ENCODE results near the gene RAPH1.
"Not testable (repeated sequence)": the region's sequence is repeated elsewhere in the genome, so short reads cannot be mapped to it uniquely, and the experiment has no call there.

RAPH1 gene

DNA sequence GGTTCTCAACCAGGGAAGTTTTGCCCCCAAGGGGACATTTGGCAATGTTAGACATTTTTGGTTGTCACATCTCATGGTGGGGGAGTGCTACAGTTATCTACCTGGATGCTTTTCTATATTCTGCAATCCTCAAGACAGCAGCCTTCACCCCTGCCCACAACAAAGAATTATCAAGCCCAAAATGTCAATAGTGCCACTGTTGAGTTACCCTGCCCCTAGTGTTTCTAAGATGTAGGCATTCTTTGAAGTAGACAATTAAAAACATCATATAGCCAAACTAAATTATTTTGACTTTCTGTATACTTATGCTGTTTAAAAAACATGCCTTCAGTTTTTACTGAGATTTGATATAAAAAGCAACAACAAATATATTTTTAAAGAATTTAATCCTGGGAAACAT is 158.9 kb downstream of the RAPH1 start:
- H3K4me3 Mint-ChIP-seq: no peak overlapping the region
- no peaks in the 10 kb centered on the region for H3K27me3 Mint-ChIP-seq
- no peaks in the 10 kb centered on the region for H3K9me3 Mint-ChIP-seq
- H3K27ac Mint-ChIP-seq: no peak overlapping the region
- CTCF ChIA-PET: no interaction called here
- no peaks in the 10 kb centered on the region for H3K4me1 Mint-ChIP-seq
- H3K36me3 Mint-ChIP-seq: peaks cover 1% of the 10 kb centered on the region
- no peak for DNase-seq

DNA sequence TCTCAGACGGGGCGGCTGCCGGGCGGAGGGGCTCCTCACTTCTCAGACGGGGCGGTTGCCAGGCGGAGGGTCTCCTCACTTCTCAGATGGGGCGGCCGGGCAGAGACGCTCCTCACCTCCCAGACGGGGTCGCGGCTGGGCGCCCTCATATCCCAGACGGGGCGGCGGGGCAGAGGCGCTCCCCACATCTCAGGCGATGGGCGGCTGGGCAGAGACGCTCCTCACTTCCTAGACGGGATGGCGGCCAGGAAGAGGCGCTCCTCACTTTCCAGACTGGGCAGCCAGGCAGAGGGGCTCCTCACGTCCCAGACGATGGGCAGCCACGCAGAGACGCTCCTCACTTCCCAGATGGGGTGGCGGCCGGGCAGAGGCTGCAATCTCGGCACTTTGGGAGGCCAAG is 162.4 kb downstream of the RAPH1 start:
- H3K4me1 Mint-ChIP-seq, H3K4me3 Mint-ChIP-seq, H3K27me3 Mint-ChIP-seq, H3K27ac Mint-ChIP-seq, CTCF ChIA-PET, H3K9me3 Mint-ChIP-seq, H3K36me3 Mint-ChIP-seq, DNase-seq: not testable (repeated sequence)

DNA sequence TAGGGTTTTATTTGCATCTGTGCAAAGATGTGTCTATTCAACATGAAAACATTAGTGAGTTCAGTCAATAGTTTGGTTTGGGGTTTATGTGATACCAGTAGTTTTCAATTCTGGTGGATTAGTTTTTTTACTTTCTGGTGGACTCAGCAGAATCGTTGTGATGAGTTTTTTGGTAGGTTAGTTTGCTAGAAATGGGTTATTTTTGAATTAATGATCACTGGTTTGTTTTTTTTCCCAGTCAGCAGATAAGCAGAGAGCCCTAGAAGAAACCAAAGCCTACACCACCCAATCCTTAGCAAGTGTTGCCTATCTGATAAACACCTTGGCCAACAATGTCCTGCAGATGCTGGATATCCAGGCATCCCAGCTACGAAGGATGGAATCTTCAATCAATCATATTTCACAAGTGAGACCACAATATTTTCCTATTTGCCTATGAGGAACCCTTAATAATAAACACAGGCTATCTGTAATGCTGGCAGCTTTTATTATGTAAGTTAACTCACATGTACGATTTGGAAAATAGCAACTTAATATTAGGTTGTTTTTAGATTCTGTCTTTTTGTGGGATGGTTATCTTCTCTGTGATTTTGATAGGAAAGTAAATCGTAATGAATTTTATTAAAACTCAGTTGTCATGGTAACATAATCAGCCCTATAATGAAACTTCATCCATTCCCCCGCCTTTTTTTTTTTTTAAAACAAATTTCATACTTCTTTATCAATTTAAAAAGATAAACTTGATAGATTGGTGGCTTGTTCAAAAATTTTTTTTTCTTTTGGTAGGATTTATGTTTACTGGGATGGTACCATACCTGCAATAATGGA is 168.2 kb downstream of the RAPH1 start:
- Mint-ChIP-seq H3K36me3 (peaks cover 1% of the 10 kb centered on the region), H3K9me3 (no peaks in the 10 kb centered on the region), H3K4me3 (no peak overlapping the region), H3K27me3 (no peaks in the 10 kb centered on the region), H3K4me1 (no peaks in the 10 kb centered on the region), H3K27ac (no peak overlapping the region)
- CTCF ChIA-PET: no interaction called here
- DNase-seq: no peak

DNA sequence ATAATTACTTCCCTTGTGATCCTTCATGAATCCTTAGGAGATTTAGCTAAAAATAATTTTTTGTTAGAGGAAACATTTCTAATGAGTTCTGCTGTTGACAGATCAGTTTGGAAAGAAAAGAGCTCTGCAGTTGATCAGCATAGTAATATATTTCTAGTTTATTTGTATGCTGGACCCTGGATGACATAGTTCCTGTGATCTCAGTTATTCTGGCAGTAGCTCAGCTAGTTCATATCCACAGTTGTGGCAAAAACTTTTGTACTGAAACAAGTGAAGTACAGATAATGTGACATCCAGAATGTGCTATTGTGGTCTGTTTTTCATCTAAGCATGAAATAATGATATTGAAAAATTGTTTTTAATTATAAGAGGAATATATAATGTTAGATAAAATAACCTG is 173.2 kb downstream of the RAPH1 start:
- Mint-ChIP-seq H3K4me1 (no peaks in the 10 kb centered on the region), H3K27me3 (no peaks in the 10 kb centered on the region), H3K9me3 (no peaks in the 10 kb centered on the region), H3K27ac (no peak overlapping the region), H3K36me3 (peaks cover 3% of the 10 kb centered on the region), H3K4me3 (no peak overlapping the region)
- CTCF ChIA-PET: no interaction called here
- DNase-seq: no peak

DNA sequence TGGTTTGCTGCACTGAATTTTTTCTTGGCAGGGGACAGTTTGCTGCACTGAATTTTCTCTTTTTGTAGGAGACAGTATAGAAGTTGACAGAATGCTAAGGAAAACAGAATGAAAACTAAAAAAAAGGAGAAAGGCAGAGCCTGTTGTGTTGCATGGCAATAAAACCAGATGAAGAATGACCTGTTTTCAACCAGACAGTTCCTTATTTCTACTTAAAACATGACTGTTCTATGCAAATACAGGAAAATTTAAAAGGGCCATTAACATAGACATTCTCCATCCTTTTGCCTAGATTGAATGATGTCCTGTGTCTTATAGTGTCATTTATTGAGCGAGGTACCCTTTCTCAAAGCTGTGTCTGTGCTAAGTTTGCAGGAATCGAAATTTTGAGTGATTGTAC is 173.6 kb downstream of the RAPH1 start:
- DNase-seq: no peak
- no peaks in the 10 kb centered on the region for H3K27me3 Mint-ChIP-seq
- no peak overlapping the region for H3K4me3 Mint-ChIP-seq
- H3K36me3 Mint-ChIP-seq: peaks cover 3% of the 10 kb centered on the region
- CTCF ChIA-PET: no interaction called here
- H3K9me3 Mint-ChIP-seq: no peaks in the 10 kb centered on the region
- no peak overlapping the region for H3K27ac Mint-ChIP-seq
- no peaks in the 10 kb centered on the region for H3K4me1 Mint-ChIP-seq

DNA sequence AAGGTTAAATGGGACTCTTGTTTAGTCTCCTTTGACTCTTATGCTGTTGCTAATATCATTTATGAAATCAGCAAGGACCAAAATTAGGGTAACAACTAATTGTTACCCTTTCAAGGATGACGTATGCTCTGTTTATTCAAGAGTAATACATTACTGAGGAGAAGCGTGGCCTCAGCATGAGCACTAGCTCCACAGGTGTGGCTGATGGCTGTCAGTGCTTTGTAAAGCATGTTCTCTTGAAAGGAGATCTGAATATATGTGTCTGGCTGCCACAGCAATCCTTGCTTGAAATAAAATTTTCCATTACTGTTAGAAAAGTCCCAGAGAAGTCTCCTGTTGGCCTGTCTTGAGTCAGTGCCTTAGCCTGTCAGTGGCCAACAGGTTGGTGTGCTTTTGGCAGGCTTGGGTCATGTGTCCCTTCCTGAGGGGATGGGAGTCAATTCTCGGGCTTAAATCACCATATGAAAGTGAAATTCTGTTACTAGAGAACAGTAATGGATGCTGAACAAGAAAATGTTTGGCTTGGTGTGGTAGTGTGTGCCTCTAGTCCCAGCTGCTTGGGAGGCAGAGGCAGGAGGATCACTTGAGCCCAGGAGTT is 174.2 kb downstream of the RAPH1 start:
- no peak for DNase-seq
- H3K27ac Mint-ChIP-seq: no peak overlapping the region

DNA sequence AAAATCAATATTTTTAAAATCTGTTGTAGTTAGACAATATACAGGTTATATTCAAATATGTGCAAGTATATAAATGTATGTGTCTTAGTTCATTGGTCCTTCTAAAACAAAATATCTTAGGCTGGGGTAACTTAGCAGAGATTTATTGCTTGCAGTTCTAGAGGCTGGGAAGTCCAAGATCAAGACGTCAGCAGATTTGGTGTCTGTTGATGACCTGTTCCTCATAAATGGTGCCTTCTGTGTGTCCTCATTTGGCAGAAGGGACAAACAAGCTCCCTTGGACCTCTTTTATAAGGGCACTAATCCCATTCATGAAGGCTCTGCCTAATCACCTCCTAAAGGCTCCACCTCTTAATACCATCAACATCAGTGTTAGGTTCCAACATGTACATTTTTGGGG is 175.7 kb downstream of the RAPH1 start:
- Mint-ChIP-seq H3K9me3 (no peaks in the 10 kb centered on the region), H3K4me3 (no peak overlapping the region), H3K27ac (no peak overlapping the region), H3K4me1 (no peaks in the 10 kb centered on the region), H3K27me3 (no peaks in the 10 kb centered on the region), H3K36me3 (peaks cover 3% of the 10 kb centered on the region)
- CTCF ChIA-PET: no interaction called here
- no peak for DNase-seq

More for the DNA sequence above, 174.2 kb downstream of the RAPH1 start:
- Mint-ChIP-seq H3K36me3 (peaks cover 3% of the 10 kb centered on the region), H3K9me3 (no peaks in the 10 kb centered on the region), H3K27me3 (no peaks in the 10 kb centered on the region), H3K4me1 (no peaks in the 10 kb centered on the region), H3K4me3 (no peak overlapping the region)
- CTCF ChIA-PET: no interaction called here

DNA sequence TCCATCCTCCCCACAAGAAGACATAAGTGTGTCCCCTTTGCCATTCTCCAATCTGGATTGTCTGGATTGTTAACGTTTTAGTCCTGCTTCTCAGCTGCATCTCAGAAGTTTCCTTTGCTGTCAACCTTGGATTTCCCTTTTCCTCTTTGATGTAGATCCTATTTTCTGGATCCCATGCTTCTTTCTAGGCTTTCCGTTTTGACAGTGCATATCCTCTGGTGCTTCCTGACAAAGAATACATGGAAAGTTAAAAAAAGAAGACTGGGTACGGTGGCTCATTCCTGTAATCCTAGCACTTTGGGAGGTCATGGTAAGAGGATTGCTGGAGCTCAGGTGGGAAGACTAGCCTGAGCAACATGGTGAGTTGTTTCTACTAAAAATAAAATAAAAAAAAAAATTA is 180.1 kb downstream of the RAPH1 start:
- DNase-seq: no peak

DNA sequence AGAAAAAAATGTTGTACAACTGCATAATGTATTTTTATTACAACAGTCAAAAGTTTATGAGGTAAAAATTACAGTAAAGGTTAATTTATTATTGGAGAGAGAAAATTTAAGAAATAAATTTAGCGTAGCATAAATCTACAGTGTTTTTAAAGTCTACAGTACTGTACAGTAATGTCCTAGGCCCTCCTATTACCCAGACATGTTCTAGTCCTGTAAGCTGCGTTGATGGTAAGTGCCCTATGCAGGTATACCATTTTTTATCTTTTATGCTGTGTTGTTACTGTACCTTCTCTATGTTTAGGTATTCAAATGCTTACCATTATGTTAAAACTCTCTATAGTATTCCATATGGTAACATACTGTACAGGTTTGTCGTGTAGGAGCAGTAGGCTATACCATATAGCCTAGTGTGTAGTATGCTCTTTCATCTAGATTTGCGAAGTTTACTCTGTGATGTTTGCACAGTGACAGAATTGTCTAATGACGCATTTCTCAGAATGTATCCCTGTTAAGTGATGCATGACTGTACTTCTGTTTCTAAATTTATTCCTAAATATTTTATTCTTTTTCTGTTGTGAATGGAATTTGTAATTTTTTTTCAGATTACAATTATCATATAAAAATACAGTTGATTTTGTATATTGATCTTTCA is 182.4 kb downstream of the RAPH1 start:
- H3K27ac Mint-ChIP-seq: no peak overlapping the region
- H3K4me3 Mint-ChIP-seq: no peak overlapping the region

More for the DNA sequence above, 180.1 kb downstream of the RAPH1 start:
- Mint-ChIP-seq H3K27me3 (no peaks in the 10 kb centered on the region), H3K9me3 (no peaks in the 10 kb centered on the region), H3K4me3 (no peak overlapping the region), H3K36me3 (peaks cover 3% of the 10 kb centered on the region), H3K27ac (no peak overlapping the region), H3K4me1 (no peaks in the 10 kb centered on the region)
- CTCF ChIA-PET: interaction anchor here (0.5 kb wide), 1 partner anchor 33 kb away, joined by 3 read pairs; no protein-coding TSS in a partner anchor

DNA sequence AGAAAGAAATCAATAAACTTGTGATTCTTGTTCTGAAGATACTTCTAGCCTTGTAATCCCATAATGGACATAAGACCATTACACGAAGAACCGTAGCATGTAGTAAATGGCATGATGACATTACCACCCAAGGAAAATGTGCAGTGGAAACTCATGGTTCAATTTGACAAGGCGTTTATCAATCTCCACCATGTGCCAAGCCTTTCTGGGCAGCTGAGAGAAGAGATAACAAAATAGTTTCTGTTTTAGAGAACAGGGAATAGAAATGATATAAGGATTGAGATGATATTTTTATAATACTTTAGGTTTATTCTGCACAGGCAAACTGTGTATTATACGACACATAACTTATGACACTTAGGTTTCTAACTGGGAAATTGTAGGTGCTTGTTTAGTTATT is 187.7 kb downstream of the RAPH1 start:
- Mint-ChIP-seq H3K27me3 (no peaks in the 10 kb centered on the region), H3K4me1 (no peaks in the 10 kb centered on the region), H3K36me3 (peaks cover 5% of the 10 kb centered on the region), H3K9me3 (no peaks in the 10 kb centered on the region), H3K4me3 (no peak overlapping the region), H3K27ac (no peak overlapping the region)
- no peak for DNase-seq
- CTCF ChIA-PET: no interaction called here

More for the DNA sequence above, 182.4 kb downstream of the RAPH1 start:
- Mint-ChIP-seq H3K36me3 (no peaks in the 10 kb centered on the region), H3K9me3 (no peaks in the 10 kb centered on the region), H3K27me3 (no peaks in the 10 kb centered on the region), H3K4me1 (no peaks in the 10 kb centered on the region)
- CTCF ChIA-PET: no interaction called here
- no peak for DNase-seq

DNA sequence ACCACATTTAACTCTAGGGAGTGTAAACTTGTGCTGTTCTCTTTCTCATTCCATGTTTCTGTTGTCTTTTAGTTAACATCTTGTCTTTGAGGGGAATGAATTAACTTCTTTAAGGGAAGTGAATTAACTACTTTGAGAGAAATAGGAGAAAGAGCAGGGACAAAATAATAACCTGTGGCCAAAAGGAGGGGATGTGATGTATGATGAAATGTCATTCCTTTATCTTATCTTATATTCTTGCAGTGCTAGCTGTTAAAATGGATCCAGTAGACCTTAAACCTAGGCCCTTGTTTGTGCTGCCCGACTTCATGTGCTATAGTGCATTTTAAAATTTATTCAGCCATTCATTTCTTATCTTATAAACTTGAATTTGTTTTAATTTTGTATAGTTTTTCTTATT is 188.5 kb downstream of the RAPH1 start:
- H3K36me3 Mint-ChIP-seq: peaks cover 5% of the 10 kb centered on the region
- no peaks in the 10 kb centered on the region for H3K27me3 Mint-ChIP-seq
- CTCF ChIA-PET: no interaction called here
- no peaks in the 10 kb centered on the region for H3K4me1 Mint-ChIP-seq
- no peaks in the 10 kb centered on the region for H3K9me3 Mint-ChIP-seq
- no peak overlapping the region for H3K27ac Mint-ChIP-seq
- no peak for DNase-seq
- H3K4me3 Mint-ChIP-seq: no peak overlapping the region

DNA sequence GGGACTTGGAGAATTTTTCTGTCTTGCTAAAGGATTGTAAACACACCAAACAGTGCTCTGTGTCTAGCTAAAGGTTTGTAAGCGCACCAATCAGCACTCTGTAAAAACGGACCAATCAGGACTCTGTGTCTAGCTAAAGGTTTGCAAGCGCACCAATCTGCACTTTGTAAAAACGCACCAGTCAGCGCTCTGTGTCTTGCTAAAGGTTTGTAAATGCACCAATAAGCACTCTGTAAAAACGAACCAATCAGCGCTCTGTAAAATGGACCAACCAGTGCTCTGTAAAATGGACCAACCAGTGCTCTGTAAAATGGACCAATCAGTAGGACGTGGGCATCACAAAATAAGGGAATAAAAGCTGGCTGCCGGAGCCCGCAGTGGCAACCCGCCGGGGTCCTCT is 190.4 kb downstream of the RAPH1 start:
- Mint-ChIP-seq H3K4me3 (no peak overlapping the region), H3K4me1 (no peaks in the 10 kb centered on the region), H3K27ac (no peak overlapping the region), H3K27me3 (no peaks in the 10 kb centered on the region), H3K9me3 (no peaks in the 10 kb centered on the region), H3K36me3 (peaks cover 5% of the 10 kb centered on the region)
- CTCF ChIA-PET: no interaction called here
- DNase-seq: no peak

Measured in activated naive CD4-positive, alpha-beta T cell treated with anti-CD3 and anti-CD28 coated beads, Interleukin-2, amount 10 ng/mL, durations not matched to agents 7 days and 5 days (primary cell).